CD4-positive, alpha-beta T cell (primary cell): Measurements from ENCODE around the gene PTPRC. TPM values are rescaled to one million over a fixed set of nuclear protein-coding genes. Genes with fewer than 3 reads are reported as not detected.

Experiments used
- ATAC-seq: fragments of 200-7000 bp; cut with Tn5 transposase; one replicate; pipeline ENCODE4 v1.10.0; 2022; ENCODE audit warnings: mild to moderate bottlenecking; ENCODE audit not compliant: poor library complexity
- CTCF ChIA-PET: fragments of 350-600 bp; sonication (Branson Sonifier 250); formaldehyde crosslinking; loops from one replicate; lab custom pipeline; 2021; ENCODE audit warnings: antibody characterized with exemption, inconsistent platforms; lab: Charles Lee
- POLR2A ChIA-PET: fragments of 350-600 bp; sonication (Branson Sonifier 250); formaldehyde crosslinking; loops from one replicate; lab custom pipeline; 2021; ENCODE audit warnings: antibody characterized with exemption, inconsistent platforms; lab: Charles Lee
- DNase-seq, 14 experiments: peaks; one replicate each; pipeline ENCODE4 v3.0.0-alpha.2; 2013 to 2020; ENCODE audit warnings: mixed read lengths in 2 of 14
- H3K27ac ChIP-seq, 2 donors: one replicate each; pipeline versions ENCODE4 v1.5.1 to v1.7.0; 2013; ENCODE audit warnings: low read length in 2 of 2, low read depth in 1 of 2, mild to moderate bottlenecking in 1 of 2
- H3K27me3 ChIP-seq, 2 experiments: 1 replicate in 1 of 2; 2 replicates in 1 of 2; pipeline versions ENCODE4 v1.6.1 to v1.7.0; 2013; ENCODE audit warnings: low read length in 2 of 2, control low read depth in 1 of 2, mild to moderate bottlenecking in 1 of 2, moderate library complexity in 1 of 2; ENCODE audit not compliant: insufficient read depth in 2 of 2, control insufficient read depth in 1 of 2
- H3K36me3 ChIP-seq: one replicate; pipeline ENCODE4 v1.6.1; 2013; ENCODE audit warnings: low read length, control low read depth; ENCODE audit not compliant: insufficient read depth
- H3K4me1 ChIP-seq: one replicate; pipeline ENCODE4 v1.6.1; 2013; ENCODE audit warnings: low read length, control low read depth; ENCODE audit not compliant: insufficient read depth
- H3K4me3 ChIP-seq: one replicate; pipeline ENCODE4 v1.5.1; 2013; ENCODE audit warnings: mild to moderate bottlenecking, low read length, moderate library complexity
- H3K9me3 ChIP-seq, 2 experiments: 1 replicate in 1 of 2; 2 replicates in 1 of 2; pipeline versions ENCODE4 v1.6.1 to v1.7.0; 2013; ENCODE audit warnings: low read length in 2 of 2, mild to moderate bottlenecking in 2 of 2, control low read depth in 1 of 2, moderate library complexity in 1 of 2; ENCODE audit not compliant: control insufficient read depth in 1 of 2, insufficient read depth in 1 of 2
- H3K27ac Mint-ChIP-seq: one replicate; pipeline ENCODE4 v1.8.0; 2020; ENCODE audit warnings: mixed read lengths
- H3K27me3 Mint-ChIP-seq: one replicate; pipeline ENCODE4 v1.8.0; 2021; ENCODE audit warnings: mixed read lengths
- H3K36me3 Mint-ChIP-seq: one replicate; pipeline ENCODE4 v1.8.0; 2021; ENCODE audit warnings: low read depth, mixed read lengths
- H3K4me1 Mint-ChIP-seq: one replicate; pipeline ENCODE4 v1.8.0; 2021; ENCODE audit warnings: low read depth, mixed read lengths
- H3K4me3 Mint-ChIP-seq: one replicate; pipeline ENCODE4 v1.8.0; 2020; ENCODE audit warnings: mild to moderate bottlenecking, mixed read lengths
- H3K9me3 Mint-ChIP-seq: one replicate; pipeline ENCODE4 v1.8.0; 2020; ENCODE audit warnings: mixed read lengths
- CTCF ChIP-seq: fragments of 200-600 bp; IDR thresholded peaks from one replicate; pipeline ENCODE4 v1.8.0; 2022; ENCODE audit warnings: antibody characterized with exemption, mild to moderate bottlenecking
- intact Hi-C, 2 experiments: fragments of 100-400 bp; cut with DNase I in 1 of 2; cut with micrococcal nuclease in 1 of 2; formaldehyde crosslinking; loops; one replicate each; pipeline versions ENCODE4 v1.15.1 to v1.9.0; 2023 to 2025; cut with DNase I, micrococcal nuclease
- total RNA-seq, 174 experiments: library from RNA in 2 of 174; stranded (reverse) in 2 of 174; gene quantifications; one replicate each; pipeline ENCODE4 v1.2.3 and lab custom pipeline; 2021 to 2026

PTPRC gene
- total RNA-seq, 2 experiments from 2014 or later: 661 to 698 TPM

DNA sequence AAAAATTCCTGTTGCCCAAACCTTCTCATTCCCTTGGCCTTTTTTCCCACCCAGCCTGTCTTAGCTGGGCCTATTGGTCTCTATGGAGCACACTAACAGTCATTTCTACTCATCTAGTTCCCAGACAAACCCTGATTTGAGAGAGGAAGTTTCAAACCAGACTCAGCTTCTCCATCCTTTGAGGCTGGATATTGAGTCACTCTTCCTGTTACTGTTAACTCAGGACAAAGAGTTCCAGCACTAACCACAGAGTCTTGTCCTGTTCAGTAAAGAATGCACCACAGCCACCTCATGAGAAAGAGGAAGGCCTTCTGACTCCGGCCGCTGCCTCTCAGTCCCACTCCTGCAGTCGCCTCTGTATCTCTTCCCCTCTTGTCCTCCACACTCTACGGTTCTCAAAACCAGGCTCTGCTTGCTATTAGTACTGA lies 137.8 kb downstream of the PTPRC start:
- H3K27me3 ChIP-seq: no peaks in the 10 kb centered on the region
- H3K27ac Mint-ChIP-seq: no peak overlapping the region
- no peak for ATAC-seq
- H3K27me3 Mint-ChIP-seq: no peaks in the 10 kb centered on the region
- no peaks in the 10 kb centered on the region for H3K36me3 ChIP-seq
- POLR2A ChIA-PET: no interaction called here
- no peaks in the 10 kb centered on the region for H3K9me3 Mint-ChIP-seq
- H3K4me1 Mint-ChIP-seq: peaks cover 6% of the 10 kb centered on the region
- no peak overlapping the region for H3K27ac ChIP-seq
- H3K4me3 ChIP-seq: no peak overlapping the region
- H3K4me1 ChIP-seq: peaks cover 3% of the 10 kb centered on the region
- CTCF ChIA-PET: no interaction called here
- H3K9me3 ChIP-seq: no peaks in the 10 kb centered on the region
- H3K36me3 Mint-ChIP-seq: no peaks in the 10 kb centered on the region
- no peak overlapping the region for H3K4me3 Mint-ChIP-seq
- no peak for TF ChIP-seq CTCF
- intact Hi-C loops: loop anchor here in 1 of 2 experiments (10.0 kb wide), 1 partner anchor 778 kb away; no protein-coding TSS in a partner anchor
- DNase-seq: peak in 3 of 14 experiments; percentile 17 to 62 (median 46)

DNA sequence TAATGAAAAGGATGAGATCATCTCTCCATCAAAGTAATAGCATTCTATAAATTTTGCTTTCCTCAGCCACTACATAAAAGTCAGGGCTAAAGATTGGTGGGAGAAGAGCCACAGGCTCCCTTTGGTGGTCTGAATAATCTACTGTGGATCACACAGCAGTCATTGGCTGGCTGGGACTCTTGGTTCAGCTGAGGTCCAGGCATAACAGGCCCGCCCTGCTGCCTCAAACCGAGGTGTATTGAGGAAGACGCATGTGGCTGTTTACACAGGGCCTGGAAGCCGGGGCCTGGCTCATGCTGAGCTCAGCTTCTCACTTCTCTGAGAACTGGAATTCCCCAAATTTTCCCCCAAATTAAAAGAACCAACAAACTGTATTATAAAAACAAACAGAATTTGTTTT lies 139.2 kb downstream of the PTPRC start:
- no peaks in the 10 kb centered on the region for H3K36me3 ChIP-seq
- H3K27ac ChIP-seq: no peak overlapping the region
- POLR2A ChIA-PET: no interaction called here
- DNase-seq (peak in 2 of 14 experiments; percentile 24 to 35), ATAC-seq (no peak)
- no peaks in the 10 kb centered on the region for H3K36me3 Mint-ChIP-seq
- TF ChIP-seq CTCF: no peak
- no peaks in the 10 kb centered on the region for H3K27me3 ChIP-seq
- peaks cover 6% of the 10 kb centered on the region for H3K4me1 Mint-ChIP-seq
- peaks cover 3% of the 10 kb centered on the region for H3K4me1 ChIP-seq
- H3K9me3 Mint-ChIP-seq: no peaks in the 10 kb centered on the region
- CTCF ChIA-PET: no interaction called here
- intact Hi-C loops: loop anchor here in 1 of 2 experiments (10.0 kb wide), 1 partner anchor 777 kb away; no protein-coding TSS in a partner anchor
- H3K4me3 Mint-ChIP-seq: no peak overlapping the region
- H3K27ac Mint-ChIP-seq: no peak overlapping the region
- no peaks in the 10 kb centered on the region for H3K27me3 Mint-ChIP-seq
- no peaks in the 10 kb centered on the region for H3K9me3 ChIP-seq
- H3K4me3 ChIP-seq: no peak overlapping the region

- Histone ChIP-seq H3K27me3 (no peaks in the 10 kb centered on the region), H3K36me3 (no peaks in the 10 kb centered on the region), H3K27ac (no peak overlapping the region), H3K4me1 (peaks cover 3% of the 10 kb centered on the region), H3K9me3 (no peaks in the 10 kb centered on the region), H3K4me3 (no peak overlapping the region)
- Mint-ChIP-seq H3K9me3 (no peaks in the 10 kb centered on the region), H3K27ac (no peak overlapping the region), H3K4me3 (no peak overlapping the region), H3K27me3 (no peaks in the 10 kb centered on the region), H3K36me3 (no peaks in the 10 kb centered on the region), H3K4me1 (peaks cover 6% of the 10 kb centered on the region)
- no peak for TF ChIP-seq CTCF
- intact Hi-C loops: no loop called here
- no peak for ATAC-seq
- CTCF ChIA-PET: no interaction called here
- no peak for DNase-seq
- POLR2A ChIA-PET: no interaction called here
Measured at GRCh38 chr1:198780376-198780775, 141.5 kb downstream of the PTPRC start.
